Measurements from ENCODE around the gene KCNA5.

DNA sequence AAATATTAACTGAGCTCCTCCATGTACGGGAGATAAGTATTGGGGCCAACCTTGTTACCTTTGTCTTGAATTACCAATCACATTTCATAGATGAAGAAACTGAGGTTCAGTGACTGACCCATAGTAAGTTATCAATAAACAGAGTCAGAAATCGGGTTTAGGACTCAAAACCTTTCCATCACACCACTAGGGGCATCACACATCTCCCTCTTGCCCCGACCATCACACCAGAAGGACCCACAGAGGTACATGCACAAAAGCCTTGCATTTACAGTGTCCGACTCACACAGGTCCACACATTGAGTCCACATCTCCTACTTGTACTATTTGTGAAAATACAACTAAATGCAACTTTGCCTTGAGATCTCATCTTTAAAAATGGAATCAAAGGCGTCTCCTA lies 29.4 kb downstream of the KCNA5 start:
- TF ChIP-seq, protein P1, sequence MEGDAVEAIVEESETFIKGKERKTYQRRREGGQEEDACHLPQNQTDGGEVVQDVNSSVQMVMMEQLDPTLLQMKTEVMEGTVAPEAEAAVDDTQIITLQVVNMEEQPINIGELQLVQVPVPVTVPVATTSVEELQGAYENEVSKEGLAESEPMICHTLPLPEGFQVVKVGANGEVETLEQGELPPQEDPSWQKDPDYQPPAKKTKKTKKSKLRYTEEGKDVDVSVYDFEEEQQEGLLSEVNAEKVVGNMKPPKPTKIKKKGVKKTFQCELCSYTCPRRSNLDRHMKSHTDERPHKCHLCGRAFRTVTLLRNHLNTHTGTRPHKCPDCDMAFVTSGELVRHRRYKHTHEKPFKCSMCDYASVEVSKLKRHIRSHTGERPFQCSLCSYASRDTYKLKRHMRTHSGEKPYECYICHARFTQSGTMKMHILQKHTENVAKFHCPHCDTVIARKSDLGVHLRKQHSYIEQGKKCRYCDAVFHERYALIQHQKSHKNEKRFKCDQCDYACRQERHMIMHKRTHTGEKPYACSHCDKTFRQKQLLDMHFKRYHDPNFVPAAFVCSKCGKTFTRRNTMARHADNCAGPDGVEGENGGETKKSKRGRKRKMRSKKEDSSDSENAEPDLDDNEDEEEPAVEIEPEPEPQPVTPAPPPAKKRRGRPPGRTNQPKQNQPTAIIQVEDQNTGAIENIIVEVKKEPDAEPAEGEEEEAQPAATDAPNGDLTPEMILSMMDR (IDR thresholded peaks at IDR 0.05) = no peak
- TF ChIP-seq POLR2A (IDR thresholded peaks at IDR 0.05) (no peak), EP300 (IDR thresholded peaks at IDR 0.05) (no peak), POLR2AphosphoS5 (IDR thresholded peaks at IDR 0.05) (no peak)
